GM19193 (cell line): ENCODE data around the gene FBRSL1.

ENCODE experiments used
- POLR2A ChIP-seq: IDR thresholded peaks from 4 replicates; pipeline ENCODE4 v1.6.1; 2011; ENCODE audit not compliant: insufficient read depth, insufficient read length; ENCODE audit errors: extremely low read depth

FBRSL1 gene

DNA sequence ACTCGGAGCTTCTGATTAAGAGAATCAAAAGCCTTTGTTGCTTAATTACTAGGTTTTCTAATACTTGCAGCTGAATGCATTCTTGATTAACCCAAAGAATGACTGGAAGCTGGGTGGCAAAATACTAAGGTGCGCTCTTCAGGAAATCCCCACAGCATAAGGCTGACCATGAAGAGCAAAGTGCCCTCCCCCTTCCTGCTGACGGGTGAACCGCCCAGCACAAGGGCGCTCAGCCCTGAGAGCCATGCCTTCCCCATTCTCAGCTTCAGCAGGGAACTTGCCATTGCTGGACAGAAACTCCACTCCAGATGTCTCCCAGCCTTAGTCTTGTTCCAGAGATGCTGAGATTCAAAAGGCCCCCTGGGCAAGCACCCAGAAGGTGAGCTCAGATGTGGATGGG lies 27.2 kb upstream of the FBRSL1 start:
- no peak for TF ChIP-seq POLR2A

DNA sequence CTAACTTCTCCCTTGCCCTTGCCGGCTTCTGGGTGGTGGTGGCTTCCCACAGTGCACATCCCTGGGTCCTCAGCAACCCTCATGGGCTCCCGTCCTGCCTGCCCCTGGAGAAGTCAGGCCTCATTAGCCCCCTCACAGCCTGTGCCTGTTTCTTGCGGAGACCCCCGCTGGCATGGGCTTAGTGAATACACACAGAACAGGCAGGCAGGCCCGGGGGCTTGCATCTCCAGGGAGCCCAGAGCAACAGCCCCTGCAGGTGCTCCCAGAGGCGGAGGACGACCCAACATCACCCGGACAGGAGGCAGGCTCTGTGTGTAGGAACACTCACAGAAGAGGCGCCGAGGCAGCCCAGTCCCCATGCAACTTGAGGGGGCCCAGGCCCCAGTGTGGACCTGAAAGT lies 25.1 kb upstream of the FBRSL1 start:
- TF ChIP-seq POLR2A: no peak

DNA sequence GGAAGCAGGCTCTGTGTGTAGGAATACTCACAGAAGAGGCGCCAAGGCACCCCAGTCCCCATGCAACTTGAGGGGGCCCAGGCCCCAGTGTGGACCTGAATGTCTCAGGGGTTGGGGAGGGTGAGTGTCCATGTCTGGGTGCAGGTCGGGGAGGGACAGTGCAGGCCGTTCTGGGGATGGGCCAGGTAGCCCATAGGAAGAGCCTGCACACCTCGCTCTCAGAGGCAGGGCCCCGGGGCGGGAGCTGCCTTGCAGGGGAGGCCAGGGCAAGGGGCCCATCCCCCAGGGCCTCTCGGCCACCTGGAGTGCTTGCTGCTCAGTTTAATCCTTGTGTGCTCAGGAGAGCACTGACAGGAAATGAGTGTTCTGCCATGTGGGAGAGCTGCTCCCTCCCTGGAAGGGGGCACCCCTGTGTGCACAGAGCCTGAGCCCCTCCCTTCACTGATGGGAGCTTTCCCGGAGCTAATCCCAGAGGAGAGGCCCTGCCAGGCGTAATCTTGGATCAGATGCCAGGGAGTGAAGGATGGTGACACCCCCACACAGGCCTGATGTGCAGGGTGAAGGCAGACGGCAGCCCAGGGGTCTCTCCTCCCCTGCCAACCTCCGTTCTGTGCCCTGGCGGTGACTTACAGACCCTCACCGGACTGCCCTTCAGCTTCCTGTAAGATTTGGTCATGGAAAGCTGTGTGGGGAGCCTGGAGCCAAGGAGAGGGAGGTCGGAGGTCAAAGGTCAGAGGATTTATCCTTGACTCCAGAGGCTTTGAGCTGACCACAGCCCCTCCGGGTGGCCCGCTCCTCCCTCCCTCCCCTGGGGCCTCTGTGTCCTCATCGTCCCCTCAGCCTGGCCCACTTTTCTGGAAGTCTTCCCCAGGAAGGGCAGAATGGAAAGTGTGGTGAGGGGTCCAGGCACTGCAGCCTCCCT lies 24.4 kb upstream of the FBRSL1 start:
- no peak for TF ChIP-seq POLR2A

DNA sequence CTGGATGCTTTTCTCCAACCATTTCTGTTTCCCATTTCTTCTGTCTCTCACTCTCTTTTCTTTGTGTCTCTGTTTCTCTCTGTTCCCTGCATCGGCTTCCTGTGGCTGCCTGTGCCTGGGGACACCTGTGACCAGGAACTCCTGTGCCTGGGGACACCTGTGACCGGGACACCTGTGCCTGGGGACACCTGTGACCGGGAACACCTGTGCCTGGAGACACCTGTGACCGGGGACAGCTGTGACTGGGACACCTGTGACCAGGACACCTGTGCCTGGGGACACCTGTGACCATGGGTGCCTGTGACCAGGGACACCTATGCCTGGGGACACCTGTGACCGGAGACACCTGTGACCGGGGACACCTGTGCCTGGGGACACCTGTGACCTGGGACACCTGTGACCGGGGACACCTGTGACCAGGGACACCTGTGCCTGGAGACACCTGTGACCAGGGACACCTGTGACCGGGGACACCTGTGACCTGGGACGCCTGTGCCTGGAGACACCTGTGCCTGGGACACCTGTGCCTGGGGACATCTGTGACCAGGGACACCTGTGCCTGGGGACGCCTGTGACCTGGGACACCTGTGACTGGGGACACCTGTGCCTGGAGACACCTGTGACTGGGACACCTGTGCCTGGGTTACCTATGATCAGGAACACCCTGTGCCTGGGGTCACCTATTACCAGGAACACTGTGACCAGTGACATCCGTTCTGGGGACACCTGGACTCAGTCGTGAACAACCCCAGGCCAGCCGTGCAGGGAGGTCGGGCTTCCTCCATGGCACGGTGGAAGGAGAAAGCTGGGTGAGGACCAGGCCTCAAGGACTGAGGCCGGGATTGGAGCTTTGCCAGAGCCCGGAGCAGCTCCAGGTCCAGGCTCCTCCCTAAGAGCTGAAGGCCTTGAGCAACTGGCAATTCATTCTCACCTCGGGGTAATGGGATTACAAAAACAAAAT lies 23.4 kb upstream of the FBRSL1 start:
- TF ChIP-seq POLR2A: no peak

DNA sequence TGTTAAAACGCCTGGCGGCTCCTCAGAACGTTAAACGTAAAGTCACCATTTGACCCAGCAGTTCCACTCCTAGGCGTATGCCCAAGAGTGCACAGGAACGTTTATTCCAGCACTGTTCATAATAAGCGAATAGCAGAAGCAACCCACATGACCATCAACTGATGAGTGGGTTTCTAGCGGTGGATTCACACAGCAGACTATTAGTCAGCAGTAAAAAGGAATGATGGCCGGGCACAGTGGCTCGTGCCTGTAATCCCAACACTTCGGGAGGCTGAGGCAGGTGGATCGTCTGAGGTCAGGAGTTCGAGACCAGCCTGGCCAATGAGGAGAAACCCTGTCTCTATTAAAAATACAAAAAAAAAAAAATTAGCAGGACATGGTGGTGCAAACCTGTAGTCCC lies 22.4 kb upstream of the FBRSL1 start:
- no peak for TF ChIP-seq POLR2A

DNA sequence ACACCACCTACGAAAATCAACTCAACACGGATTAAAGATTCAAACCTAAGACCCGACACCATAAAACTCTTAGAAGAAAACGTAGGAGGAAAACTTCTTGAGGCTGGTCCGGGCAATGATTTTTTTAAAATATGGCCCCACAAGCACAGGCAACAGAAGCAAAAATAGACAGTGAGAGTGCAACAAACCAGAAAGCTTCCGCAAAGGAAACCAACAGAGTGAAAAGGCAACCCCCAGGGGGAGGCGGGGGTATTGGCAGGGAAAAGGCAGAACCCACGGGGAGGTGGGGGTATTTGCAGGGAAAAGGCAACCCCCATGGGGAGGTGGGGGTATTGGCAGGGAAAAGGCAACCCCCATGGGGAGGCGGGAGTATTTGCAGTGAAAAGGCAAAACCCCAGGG lies 20.5 kb upstream of the FBRSL1 start:
- TF ChIP-seq POLR2A: no peak

DNA sequence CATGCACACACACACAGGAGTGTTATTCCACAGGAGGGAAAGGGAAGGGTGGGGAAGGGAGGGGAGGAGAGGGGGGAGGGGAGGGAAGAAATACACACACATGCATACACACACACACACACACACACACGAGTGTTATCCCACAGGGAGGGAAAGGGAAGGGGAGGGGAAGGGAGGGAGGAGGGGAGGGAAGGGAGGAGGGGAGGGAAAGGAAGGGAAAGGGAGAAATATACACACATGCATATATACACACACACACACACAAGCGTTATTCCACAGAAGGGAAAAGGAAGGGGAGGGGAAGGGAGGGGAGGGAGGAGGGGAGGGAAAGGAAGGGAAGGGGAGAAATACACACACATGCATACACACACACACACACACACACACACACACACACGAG lies 19.6 kb upstream of the FBRSL1 start:
- no peak for TF ChIP-seq POLR2A

DNA sequence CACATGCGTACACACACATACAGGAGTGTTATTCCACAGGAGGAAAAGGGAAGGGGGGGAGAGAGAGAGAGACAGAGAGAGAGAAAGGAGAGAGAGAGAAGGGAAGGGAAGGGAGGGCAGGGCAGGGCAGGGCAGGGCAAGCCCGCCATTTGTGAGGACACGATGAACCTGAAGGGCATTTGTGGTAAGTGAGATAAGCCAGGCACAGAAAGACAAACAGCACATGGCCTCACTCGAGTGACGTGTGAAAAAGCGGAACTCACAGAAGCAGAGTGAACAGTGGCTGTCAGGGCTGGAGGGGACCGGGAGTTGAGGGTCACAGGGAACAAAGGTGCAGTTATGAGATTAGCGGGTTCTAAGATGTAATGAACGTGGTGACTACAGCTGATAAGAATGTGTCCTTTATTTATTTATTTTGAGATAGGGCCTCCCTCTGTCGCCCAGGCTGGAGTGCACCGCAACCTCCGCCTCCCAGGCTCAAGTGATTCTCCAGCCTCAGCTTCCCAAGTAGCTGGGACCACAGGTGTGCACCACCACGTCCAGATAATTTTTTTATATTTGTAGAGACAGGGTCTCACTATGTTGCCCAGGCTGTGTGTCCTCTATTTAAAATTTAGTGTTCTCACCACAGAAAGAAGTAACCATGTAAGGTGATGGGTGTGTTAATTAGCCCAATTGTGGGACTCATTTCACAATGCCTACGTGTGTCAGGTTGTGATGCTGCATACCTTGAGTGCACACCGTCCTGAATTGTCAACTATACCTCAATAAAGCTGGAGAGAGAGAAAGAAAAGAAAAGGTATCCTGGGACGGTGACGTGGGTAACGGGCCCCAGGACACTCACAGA lies 18.7 kb upstream of the FBRSL1 start:
- TF ChIP-seq POLR2A: no peak

DNA sequence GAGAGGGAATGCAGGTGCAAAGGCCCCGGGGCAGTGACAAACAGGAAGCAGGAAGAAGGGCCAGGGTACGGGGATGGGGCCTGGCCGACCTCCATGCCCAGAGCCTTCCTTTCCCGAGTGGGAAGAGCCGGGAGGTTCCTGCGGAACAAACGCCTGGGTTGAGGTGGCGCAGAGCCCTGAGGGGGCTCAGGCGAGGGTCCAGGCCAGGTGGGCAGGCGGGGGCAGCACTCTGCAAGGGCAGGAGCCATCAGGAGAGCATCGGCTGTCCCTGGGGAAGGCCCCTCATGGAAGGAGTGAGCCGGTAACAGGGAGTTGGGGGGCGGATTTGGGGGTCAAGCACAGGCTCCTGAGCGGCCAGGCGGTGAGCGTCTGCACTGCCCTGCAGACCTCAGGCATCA lies 18.1 kb upstream of the FBRSL1 start:
- TF ChIP-seq POLR2A: no peak

DNA sequence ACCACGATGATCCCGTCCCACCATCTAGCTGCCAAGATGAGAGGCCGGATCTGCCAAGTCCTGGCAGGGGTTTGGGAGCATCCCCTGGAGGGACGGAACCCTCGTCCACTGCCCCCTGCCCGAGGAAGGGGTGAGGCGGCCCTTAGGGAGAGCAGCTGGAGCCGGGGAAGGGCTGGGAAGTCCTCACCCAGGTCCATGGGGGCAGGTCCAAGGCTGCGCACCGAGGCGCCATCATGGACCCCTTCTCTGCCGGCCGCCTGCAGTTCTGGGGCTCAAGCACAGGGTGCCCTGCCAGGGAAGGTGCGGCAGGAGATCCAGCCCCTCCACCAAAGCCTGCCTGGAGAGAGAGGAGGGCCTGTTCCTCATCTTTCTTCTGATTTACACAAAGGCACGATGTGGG lies 17.6 kb upstream of the FBRSL1 start:
- no peak for TF ChIP-seq POLR2A

DNA sequence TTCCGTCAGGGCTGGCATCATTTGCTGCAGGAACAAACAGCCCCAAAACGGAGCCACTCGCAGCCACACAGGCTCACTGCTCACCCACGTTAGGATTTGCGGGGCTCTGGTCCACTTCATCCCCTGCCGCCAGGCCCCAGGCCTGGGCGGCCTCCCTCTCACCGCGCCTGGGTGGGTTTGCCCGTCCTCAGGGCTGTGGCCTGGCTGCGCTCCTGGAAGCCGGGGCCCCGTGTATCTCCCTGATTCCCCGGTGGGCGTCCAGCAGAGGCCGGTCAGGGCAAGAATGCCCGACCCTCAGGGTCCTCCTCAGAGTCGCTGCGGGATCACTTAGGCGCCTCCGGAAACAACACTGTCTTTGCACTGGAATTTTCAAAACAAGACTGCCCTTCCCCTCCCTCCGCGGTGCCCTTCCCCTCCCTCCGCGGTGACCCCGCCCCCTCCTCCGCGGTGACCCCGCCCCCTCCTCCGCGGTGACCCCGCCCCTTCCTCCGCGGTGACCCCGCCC lies 15.7 kb upstream of the FBRSL1 start:
- TF ChIP-seq POLR2A: no peak

DNA sequence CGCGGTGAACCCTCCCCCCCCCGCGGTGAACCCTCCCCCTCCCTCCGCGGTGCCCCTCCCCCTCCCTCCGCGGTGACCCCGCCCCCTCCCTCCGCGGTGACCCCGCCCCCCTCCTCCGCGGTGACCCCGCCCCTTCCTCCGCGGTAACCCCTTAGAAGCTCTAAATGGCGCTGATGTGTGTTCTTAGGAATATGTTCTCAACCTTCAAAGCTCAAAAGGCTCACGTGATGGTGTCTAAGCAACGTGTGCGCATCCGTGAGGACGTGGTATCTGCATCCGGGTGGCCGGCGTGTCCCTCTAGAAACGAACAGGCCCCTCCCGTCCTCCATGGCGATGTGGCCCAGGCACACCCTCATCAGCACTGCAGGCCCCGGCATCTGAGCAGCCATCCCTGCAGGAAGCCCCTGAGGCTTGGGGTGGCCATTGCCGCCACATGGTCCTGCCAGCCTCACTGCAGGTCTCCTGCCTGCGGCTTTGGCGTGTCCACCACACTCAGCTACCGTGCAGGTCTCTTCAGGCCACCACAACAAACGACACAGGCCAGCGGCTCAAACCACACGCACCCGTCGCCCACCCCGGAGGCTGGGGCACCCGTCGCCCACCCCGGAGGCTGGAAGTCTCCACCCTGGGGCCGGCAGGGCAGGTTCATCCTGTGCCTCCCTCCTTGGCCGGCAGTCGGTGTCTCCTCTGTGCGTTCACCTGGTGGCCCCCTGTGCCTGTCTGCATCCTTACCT lies 14.5 kb upstream of the FBRSL1 start:
- no peak for TF ChIP-seq POLR2A

DNA sequence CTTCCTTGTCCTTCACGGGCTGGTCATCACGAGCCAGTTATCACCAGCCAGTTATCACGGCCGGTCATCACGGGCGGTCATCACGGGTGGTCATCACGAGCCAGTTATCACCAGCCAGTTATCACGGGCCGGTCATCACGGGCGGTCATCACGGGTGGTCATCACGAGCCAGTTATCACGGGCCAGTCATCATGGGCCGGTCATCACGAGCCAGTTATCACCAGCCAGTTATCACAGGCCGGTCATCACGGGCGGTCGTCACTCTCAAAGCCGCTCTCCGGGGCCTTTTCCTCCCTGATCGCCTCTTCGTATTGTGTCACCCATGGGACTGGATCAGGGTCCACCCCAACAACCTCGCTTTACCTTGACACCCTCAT lies 13.9 kb upstream of the FBRSL1 start:
- no peak for TF ChIP-seq POLR2A

DNA sequence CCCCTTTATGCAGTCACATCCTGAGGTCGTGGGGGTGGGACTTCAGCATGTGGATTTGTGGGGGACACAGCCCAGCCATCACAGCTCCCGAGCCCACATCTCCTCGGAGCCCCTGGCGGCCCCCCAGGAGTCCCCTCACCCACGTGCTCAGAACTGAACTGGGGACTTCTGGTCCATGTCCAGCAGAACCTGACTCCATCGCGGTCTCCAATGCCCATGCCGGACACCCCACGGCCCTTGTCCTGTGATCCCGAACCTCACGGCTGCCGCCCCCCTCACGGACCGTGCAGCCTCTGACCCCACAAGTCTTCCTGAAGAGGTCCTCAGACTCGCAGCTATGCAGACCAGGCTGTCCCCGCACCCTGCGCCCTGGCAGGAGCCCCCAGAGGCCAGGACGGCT lies 13.5 kb upstream of the FBRSL1 start:
- no peak for TF ChIP-seq POLR2A
